Stimulated activated CD8-positive, alpha-beta memory T cell treated with anti-CD3 and anti-CD28 coated beads, Interleukin-12 subunit alpha, Interleukin-12 subunit beta, amount 100 ng/mL, for 1 hour (primary cell): ENCODE measurements around the gene CAB39L.

Experiments used
- DNase-seq: peaks from one replicate; pipeline ENCODE4 v3.0.0-alpha.2; 2020; ENCODE audit warnings: low read depth

CAB39L gene

DNA sequence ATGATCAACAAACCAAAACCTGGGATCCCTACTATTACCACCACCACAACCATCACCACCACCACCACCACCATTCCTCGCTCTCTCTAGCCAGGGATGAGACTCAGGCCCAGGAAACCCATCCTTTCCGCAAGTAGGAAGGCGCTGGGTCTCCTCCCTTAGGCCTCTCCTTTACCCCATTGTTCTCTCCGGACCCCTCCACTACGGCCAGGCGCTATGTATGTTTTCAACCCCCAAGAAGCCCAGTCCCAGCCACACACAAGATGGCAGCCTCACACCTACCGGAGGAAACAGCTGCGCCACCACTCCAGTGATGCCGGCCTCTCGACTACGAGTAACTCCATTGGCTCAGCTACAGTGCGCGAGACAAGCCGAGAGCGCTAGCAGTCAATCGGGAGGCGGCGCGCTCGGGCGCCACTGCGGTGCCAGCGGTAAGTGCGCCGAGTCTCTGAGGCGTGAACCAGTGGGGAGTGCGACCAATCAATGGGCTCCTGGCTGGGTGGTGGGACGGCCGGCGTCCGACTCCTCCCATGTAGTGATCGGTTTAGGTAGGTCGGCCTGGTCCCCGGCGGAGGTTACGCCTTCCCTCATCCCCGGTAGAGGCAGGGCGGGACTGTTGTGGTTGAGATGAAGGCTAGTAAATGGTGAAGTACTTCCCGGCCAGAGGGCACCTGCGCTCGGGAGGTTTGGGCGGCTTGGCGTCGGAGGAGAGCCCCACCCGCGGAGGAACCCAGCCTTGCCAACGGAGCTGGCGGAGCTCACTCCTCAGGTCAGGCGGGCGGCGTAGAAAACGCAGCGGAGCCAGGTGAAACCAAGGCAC is at the start of gene CAB39L, which contains the start of gene SETDB2:
Gene CAB39L, minus strand, starts transcription at position 361 of the 820 bp plus-strand sequence. CDS start 61,154 bp downstream, outside the sequence.
Gene SETDB2, plus strand, starts transcription at position 571 of the 820 bp plus-strand sequence. CDS start 7,620 bp downstream, outside the sequence.
- peak; percentile 98 for DNase-seq

DNA sequence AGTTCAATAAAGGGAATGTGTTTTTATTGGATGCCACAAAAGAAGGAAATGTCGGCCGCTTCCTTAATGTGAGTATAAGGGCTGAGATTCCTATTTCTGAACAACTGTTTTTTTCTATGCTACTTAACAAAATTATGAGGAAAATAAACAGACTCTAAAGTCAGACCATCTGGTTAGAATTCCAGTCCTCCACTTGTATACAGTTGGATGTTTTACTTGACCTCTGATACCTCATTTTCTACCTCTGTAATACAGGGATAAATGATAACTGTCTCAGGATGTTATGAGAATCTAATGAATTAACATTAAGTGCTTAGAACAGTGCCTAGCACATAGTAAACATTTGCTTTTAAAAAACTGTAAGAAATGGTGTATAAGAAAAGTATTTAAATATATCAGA is 44.7 kb upstream of the CAB39L start:
- DNase-seq: no peak

- no peak for DNase-seq
These were observed 37.9 kb upstream of the CAB39L start for GRCh38 chr13:49481788-49482187.

GRCh38 chr13:49476529-49476928 is 32.7 kb upstream of the CAB39L start:
- DNase-seq: no peak

DNA sequence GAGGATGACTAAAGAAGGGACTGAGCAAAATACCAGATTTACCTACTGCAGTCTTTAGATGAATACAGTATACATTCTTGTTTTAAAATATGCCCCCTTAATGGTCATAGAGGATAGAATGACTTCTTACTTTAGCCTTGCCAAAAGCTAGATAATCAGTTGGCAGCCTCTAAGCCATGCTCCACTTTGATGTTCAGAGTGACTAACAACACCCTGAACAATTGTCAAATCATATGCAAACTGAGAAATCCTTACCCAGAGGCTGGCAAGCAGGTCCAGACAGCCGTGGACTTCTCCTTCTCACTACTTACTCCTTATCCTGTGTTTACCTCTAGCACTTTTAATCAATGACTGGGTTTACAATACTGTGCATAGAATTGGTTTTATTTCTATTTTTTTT is 28.3 kb upstream of the CAB39L start:
- no peak for DNase-seq

DNA sequence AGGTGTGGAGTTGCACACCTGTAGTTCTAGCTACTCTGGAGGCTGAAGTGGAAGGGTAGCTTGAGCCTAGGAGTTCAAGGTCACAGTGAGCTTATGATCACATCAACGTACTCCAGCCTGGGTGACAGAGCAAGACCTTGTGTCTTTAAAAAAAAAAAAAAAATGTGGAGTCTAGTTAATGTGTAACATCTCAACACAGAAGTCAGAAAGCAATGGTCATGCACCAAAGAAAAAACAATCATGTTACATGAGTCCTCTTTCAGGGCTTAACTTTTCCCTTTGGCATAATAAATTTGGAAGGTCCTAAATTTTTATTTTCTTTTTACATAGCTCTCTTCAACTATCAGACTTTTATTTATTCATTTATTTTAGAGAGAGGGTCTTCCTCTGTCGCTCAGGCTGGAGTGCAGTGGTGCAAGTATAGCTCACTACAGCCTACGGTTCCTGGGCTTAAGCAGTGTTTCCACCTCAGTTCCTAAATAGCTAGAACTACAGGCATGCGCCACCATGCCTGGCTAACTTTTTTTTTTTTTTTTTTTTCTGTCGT is 22.5 kb upstream of the CAB39L start:
- no peak for DNase-seq

DNA sequence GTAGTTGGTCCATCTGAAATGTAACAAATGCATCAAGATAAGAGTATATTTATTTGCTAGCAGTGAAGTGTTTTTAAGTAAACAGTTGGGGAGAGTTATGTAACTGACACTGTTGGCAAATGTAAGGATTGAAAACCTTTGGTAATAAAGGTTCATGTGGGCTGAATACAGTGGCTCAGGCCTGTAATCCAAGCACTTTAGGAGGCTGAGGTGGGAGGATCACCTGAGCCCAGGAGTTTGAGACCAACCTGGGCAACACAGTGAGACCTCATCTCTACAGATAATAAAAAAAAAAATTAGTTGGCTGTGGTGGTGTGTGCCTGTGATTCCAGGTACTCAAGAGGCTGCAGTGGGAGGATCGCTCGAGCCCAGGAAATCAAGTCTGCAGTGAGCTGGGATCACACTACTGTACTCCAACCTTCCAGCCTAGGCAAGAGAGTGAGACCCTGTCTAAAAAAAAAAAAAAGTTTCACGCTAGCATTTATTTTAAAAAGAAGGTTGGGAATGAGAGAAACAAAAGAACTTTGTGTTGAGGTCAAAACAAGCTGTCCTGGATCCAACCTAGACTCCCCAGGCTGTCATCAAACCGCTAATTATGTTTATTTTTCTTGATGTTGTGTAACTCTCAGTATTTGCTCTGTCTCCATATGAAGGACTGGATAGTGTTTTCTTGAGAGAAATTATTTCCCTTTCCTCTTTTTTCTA is 20.9 kb upstream of the CAB39L start:
- no peak for DNase-seq

DNA sequence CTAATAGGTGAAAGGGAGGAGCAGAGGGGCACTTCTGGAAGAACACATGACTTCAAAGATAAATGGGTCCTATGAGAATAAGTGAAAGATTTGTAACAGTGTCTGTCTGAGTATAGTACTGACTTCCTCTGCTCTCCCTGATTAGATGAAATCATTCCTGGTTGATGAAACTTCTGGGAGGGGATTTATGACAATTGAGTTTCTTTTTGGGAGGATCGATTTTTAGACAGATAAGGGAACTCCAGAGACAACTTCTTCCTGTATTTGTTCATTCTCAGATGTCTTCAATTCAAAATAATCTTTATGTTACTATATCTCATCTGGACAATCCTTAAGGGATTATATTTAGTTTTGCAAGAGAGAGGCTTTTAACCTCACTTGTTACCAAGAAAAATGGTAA is 20.2 kb upstream of the CAB39L start:
- DNase-seq: no peak

- DNase-seq: no peak
These were observed 15.7 kb upstream of the CAB39L start for GRCh38 chr13:49459580-49459979.

- no peak for DNase-seq
These were observed 13.4 kb upstream of the CAB39L start for GRCh38 chr13:49457221-49457620.

DNA sequence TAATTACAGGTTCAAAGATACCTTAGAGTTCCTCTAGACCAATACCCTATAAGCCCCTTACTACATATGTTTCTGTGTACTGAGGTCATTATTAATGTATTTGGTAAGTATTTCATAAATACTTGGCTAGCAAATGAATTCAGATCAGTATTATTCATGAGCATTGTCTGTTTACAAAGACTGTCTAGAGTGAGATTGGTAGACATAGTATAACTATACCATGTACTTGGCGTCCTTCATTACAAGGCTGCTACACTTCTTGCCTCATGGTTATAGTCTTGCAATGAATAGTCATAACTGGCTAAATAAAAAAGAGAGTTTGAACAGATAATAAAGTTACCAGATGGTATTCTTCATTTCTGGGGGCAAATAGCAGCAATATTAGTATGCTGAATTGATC is 12.3 kb upstream of the CAB39L start:
- no peak for DNase-seq

DNA sequence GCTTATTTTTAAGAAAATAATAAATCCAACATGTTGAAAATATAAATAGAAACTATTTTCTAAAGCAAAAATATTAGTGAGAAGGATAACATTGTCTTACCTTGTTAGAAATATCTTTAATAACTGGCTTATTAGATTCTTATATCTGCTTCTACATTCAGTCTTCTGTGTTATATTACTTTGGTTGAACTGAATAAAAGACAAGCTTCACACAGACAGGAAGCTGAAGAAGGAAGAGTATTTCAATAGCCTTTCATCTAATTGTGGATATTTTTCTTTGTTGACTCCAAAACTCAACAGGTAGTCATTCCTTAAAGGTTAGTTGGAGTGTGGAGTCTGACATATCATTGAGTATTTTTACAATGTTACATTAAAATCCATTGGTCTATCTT is 11.1 kb upstream of the CAB39L start:
- DNase-seq: no peak

DNA sequence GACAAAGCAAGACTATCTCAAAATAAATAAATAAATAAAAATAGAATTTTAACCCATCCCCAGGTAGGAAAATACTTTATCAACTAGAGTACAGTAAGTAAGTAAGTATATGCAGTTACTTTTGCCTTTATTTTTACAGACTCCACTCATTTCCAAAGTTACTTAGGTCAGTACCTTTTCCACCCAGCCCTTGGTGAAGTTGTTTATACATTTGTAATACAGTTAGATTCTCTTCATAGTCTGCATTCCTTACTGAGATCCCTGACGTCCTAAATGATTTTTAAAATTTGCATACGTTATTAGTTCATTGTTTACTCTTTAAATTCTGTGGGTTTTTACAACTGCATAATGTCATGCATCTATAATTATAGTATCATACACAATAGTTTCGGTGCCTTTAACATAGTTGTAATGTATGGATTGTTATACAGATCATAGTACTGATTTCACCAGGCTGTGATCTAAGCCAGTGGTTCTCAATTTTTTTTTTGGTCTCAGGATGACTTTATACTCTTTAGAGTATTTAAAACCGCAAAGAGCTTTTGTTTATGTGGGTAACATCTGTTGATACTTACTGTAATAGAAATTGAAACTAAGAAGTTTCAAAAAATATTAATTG is 10.6 kb upstream of the CAB39L start:
- no peak for DNase-seq

- DNase-seq: no peak
These were observed 9.6 kb upstream of the CAB39L start for GRCh38 chr13:49453465-49453864.

DNA sequence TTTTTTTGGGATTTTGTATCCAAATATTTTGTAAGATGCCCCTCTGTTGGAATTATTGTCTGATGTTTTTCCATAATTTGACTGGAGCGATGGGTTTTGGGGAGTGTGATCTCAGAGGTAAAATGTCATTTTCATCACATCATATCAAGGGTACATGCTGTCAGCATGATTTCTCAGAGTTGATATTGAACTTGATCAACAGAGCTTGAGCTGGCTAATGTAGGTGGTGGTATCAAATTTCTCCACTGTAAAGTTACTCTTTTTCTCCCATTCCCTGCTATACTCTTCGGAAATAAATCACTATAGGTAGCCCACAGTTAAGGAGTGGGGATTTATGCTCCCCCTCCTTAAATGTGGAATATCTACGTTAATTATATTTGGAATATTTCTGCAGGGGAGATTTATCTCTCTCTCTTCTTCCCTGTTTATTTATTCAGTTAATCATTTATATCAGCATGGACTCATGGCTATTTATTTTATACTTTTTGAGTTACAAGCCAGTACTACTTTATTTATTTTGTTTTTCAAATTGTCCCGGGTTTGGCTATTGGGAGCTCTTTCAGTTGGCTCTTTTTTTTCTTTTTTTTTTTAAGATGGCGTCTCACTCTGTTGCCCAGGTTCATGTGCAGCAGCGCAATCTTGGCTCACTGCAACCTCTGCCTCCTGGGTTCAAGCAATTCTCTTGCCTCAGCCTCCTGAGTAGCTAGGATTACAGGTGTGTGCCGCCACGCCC is 9.0 kb upstream of the CAB39L start:
- DNase-seq: no peak

DNA sequence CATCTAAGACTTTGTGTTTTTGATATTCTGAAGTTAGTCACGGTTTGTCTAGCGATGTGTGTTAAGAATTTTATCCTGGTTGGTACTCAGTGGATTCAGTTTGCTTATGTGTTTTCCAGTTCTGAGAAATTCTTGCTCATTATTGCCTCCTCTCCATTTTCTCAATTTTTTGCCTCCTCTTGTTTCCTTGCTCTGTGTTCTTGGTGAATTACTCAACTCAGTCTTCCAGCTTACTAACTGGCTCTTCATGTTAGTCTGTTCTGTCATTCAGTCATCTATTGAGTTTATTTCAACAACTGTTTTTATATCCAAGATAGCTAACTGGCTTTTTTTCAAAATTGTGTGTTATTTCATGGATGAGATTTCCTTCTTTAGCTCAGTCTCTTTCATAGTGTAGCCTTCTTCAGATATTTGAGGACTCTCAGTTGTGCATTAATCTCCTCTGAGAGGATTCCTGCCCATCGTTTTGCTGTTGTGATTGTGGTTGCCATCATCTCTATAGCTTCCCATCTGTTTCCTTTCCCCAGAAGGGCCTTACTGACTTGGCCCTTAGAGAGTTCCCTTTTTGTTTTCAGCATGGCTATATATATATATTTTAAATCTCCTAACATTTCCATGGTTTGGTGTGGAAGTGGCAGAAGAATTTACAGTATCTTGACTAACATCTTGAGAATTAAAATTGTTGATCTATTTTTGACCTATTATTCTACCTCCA is 6.4 kb upstream of the CAB39L start:
- no peak for DNase-seq

GRCh38 chr13:49448753-49449152 is 4.9 kb upstream of the CAB39L start:
- DNase-seq: no peak

- DNase-seq: no peak
These were observed 2.6 kb upstream of the CAB39L start for GRCh38 chr13:49446473-49446872.

- no peak for DNase-seq
These were observed 896 bp upstream of the CAB39L start for GRCh38 chr13:49444524-49445395.

DNA sequence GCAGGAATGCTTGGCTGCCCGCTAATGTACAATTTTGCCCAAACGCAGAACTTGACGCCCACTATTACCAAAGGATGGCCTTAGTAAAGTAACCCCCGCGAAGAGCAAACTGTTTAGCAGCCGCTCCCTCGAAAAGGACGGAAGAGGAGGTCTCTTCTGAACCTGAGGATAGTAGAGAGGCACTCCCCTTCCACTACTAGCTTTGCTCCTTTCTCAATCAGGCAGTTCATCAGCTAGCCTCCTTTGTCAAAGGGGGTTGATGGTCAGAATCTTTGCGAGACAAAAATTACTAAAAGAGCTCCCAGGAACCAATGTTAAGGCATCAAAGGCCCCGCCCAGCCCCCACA is 534 bp downstream of the CAB39L start:
- DNase-seq: no peak
